DND-41 (cell line): ENCODE data around the gene URB1.

Experiments used
- CTCF ChIP-seq: IDR thresholded peaks from 2 replicates; pipeline ENCODE4 v1.5.1; 2012; ENCODE audit warnings: borderline replicate concordance, low read length, moderate library complexity, mild to moderate bottlenecking; ENCODE audit not compliant: poor library complexity, severe bottlenecking; ENCODE audit errors: extremely low read depth
- EZH2 ChIP-seq: IDR thresholded peaks from 3 replicates; pipeline ENCODE4 v1.6.1; 2012; ENCODE audit warnings: borderline replicate concordance, low read depth, mild to moderate bottlenecking, moderate library complexity, low read length, inconsistent platforms; ENCODE audit not compliant: severe bottlenecking

GRCh38 chr21:32410916-32411315 is 18.1 kb upstream of the URB1 start:
- no peak for TF ChIP-seq CTCF
- TF ChIP-seq EZH2 = no peak
